ENCODE results near the gene FGR.
"Not testable (repeated sequence)": the region's sequence is repeated elsewhere in the genome, so short reads cannot be mapped to it uniquely, and the experiment has no call there.

FGR gene

GRCh38 chr1:27626031-27626935, 8.7 kb downstream of the FGR start:
- Histone ChIP-seq H3K27me3 (ENCODE audit: control insufficient read depth, insufficient read depth, low read length) (no peaks in the 10 kb centered on the region), H3K27ac (ENCODE audit: low read length) (no peak overlapping the region), H3K4me3 (ENCODE audit: low read length) (no peak overlapping the region), H3K36me3 (ENCODE audit: control insufficient read depth, insufficient read depth, low read length) (no peaks in the 10 kb centered on the region), H3K4me1 (ENCODE audit: control insufficient read depth, insufficient read depth, low read length) (peaks cover 9% of the 10 kb centered on the region), H3K9me3 (ENCODE audit: control insufficient read depth, insufficient read depth, low read length) (no peaks in the 10 kb centered on the region)
- no peak for DNase-seq (ENCODE audit: low read depth, low spot score)
- WGBS (ENCODE audit: insufficient coverage, insufficient read length): no CpG with 5 or more reads among the region's 11 CpGs

GRCh38 chr1:27624467-27625178, 10.4 kb downstream of the FGR start:
- H3K9me3 ChIP-seq (ENCODE audit: control insufficient read depth, insufficient read depth, low read length): no peaks in the 10 kb centered on the region
- H3K4me3 ChIP-seq (ENCODE audit: low read length): no peak overlapping the region
- no CpG with 5 or more reads among the region's 7 CpGs for WGBS (ENCODE audit: insufficient coverage, insufficient read length)
- no peak overlapping the region for H3K27ac ChIP-seq (ENCODE audit: low read length)
- no peaks in the 10 kb centered on the region for H3K36me3 ChIP-seq (ENCODE audit: control insufficient read depth, insufficient read depth, low read length)
- peaks cover 7% of the 10 kb centered on the region for H3K4me1 ChIP-seq (ENCODE audit: control insufficient read depth, insufficient read depth, low read length)
- no peak for DNase-seq (ENCODE audit: low read depth, low spot score)
- no peaks in the 10 kb centered on the region for H3K27me3 ChIP-seq (ENCODE audit: control insufficient read depth, insufficient read depth, low read length)

GRCh38 chr1:27623327-27624212, 11.4 kb downstream of the FGR start:
- no CpG with 5 or more reads among the region's 13 CpGs for WGBS (ENCODE audit: insufficient coverage, insufficient read length)
- Histone ChIP-seq H3K27ac (ENCODE audit: low read length) (no peak overlapping the region), H3K36me3 (ENCODE audit: control insufficient read depth, insufficient read depth, low read length) (no peaks in the 10 kb centered on the region), H3K9me3 (ENCODE audit: control insufficient read depth, insufficient read depth, low read length) (no peaks in the 10 kb centered on the region), H3K27me3 (ENCODE audit: control insufficient read depth, insufficient read depth, low read length) (no peaks in the 10 kb centered on the region), H3K4me1 (ENCODE audit: control insufficient read depth, insufficient read depth, low read length) (peaks cover 6% of the 10 kb centered on the region), H3K4me3 (ENCODE audit: low read length) (no peak overlapping the region)
- DNase-seq (ENCODE audit: low read depth, low spot score): no peak

- WGBS (ENCODE audit: insufficient coverage, insufficient read length): no CpG with 5 or more reads among the region's 4 CpGs
- Histone ChIP-seq H3K4me1 (ENCODE audit: control insufficient read depth, insufficient read depth, low read length) (peaks cover 6% of the 10 kb centered on the region), H3K4me3 (ENCODE audit: low read length) (no peak overlapping the region), H3K36me3 (ENCODE audit: control insufficient read depth, insufficient read depth, low read length) (no peaks in the 10 kb centered on the region), H3K9me3 (ENCODE audit: control insufficient read depth, insufficient read depth, low read length) (no peaks in the 10 kb centered on the region), H3K27ac (ENCODE audit: low read length) (no peak overlapping the region), H3K27me3 (ENCODE audit: control insufficient read depth, insufficient read depth, low read length) (no peaks in the 10 kb centered on the region)
- DNase-seq (ENCODE audit: low read depth, low spot score): no peak
Measured at GRCh38 chr1:27622828-27623227, 12.2 kb downstream of the FGR start.

- DNase-seq (ENCODE audit: low read depth, low spot score): no peak
- peaks cover 7% of the 10 kb centered on the region for H3K4me1 ChIP-seq (ENCODE audit: control insufficient read depth, insufficient read depth, low read length)
- no peak overlapping the region for H3K4me3 ChIP-seq (ENCODE audit: low read length)
- no peaks in the 10 kb centered on the region for H3K9me3 ChIP-seq (ENCODE audit: control insufficient read depth, insufficient read depth, low read length)
- H3K27ac ChIP-seq (ENCODE audit: low read length): no peak overlapping the region
- WGBS (ENCODE audit: insufficient coverage, insufficient read length): no CpG with 5 or more reads among the region's 7 CpGs
- H3K27me3 ChIP-seq (ENCODE audit: control insufficient read depth, insufficient read depth, low read length): no peaks in the 10 kb centered on the region
- no peaks in the 10 kb centered on the region for H3K36me3 ChIP-seq (ENCODE audit: control insufficient read depth, insufficient read depth, low read length)
Measured at GRCh38 chr1:27621051-27621920, 13.7 kb downstream of the FGR start.

GRCh38 chr1:27619782-27620438, 15.1 kb downstream of the FGR start:
- not testable (repeated sequence) for H3K9me3 ChIP-seq (ENCODE audit: control insufficient read depth, insufficient read depth, low read length); H3K27me3 ChIP-seq (ENCODE audit: control insufficient read depth, insufficient read depth, low read length); DNase-seq (ENCODE audit: low read depth, low spot score); H3K36me3 ChIP-seq (ENCODE audit: control insufficient read depth, insufficient read depth, low read length); H3K27ac ChIP-seq (ENCODE audit: low read length); H3K4me3 ChIP-seq (ENCODE audit: low read length)
- no CpG with 5 or more reads among the region's 7 CpGs for WGBS (ENCODE audit: insufficient coverage, insufficient read length)
- peaks cover 11% of the 10 kb centered on the region for H3K4me1 ChIP-seq (ENCODE audit: control insufficient read depth, insufficient read depth, low read length)

- no peaks in the 10 kb centered on the region for H3K9me3 ChIP-seq (ENCODE audit: control insufficient read depth, insufficient read depth, low read length)
- no peak overlapping the region for H3K4me3 ChIP-seq (ENCODE audit: low read length)
- no peaks in the 10 kb centered on the region for H3K36me3 ChIP-seq (ENCODE audit: control insufficient read depth, insufficient read depth, low read length)
- H3K27ac ChIP-seq (ENCODE audit: low read length): no peak overlapping the region
- no peak for DNase-seq (ENCODE audit: low read depth, low spot score)
- H3K4me1 ChIP-seq (ENCODE audit: control insufficient read depth, insufficient read depth, low read length): peaks cover 13% of the 10 kb centered on the region
- H3K27me3 ChIP-seq (ENCODE audit: control insufficient read depth, insufficient read depth, low read length): no peaks in the 10 kb centered on the region
- 100% methylated on average over 1 of the region's 14 CpGs for WGBS (ENCODE audit: insufficient coverage, insufficient read length)
Measured at GRCh38 chr1:27618341-27619082, 16.5 kb downstream of the FGR start.

- no peaks in the 10 kb centered on the region for H3K9me3 ChIP-seq (ENCODE audit: control insufficient read depth, insufficient read depth, low read length)
- no peak overlapping the region for H3K4me3 ChIP-seq (ENCODE audit: low read length)
- peaks cover 10% of the 10 kb centered on the region for H3K4me1 ChIP-seq (ENCODE audit: control insufficient read depth, insufficient read depth, low read length)
- no peaks in the 10 kb centered on the region for H3K27me3 ChIP-seq (ENCODE audit: control insufficient read depth, insufficient read depth, low read length)
- H3K27ac ChIP-seq (ENCODE audit: low read length): no peak overlapping the region
- H3K36me3 ChIP-seq (ENCODE audit: control insufficient read depth, insufficient read depth, low read length): no peaks in the 10 kb centered on the region
- no CpG with 5 or more reads among the region's 2 CpGs for WGBS (ENCODE audit: insufficient coverage, insufficient read length)
- DNase-seq (ENCODE audit: low read depth, low spot score): no peak
Measured at GRCh38 chr1:27617420-27617819, 17.6 kb downstream of the FGR start.

GRCh38 chr1:27616441-27616840, 18.5 kb downstream of the FGR start:
- Histone ChIP-seq H3K27me3 (ENCODE audit: control insufficient read depth, insufficient read depth, low read length) (no peaks in the 10 kb centered on the region), H3K9me3 (ENCODE audit: control insufficient read depth, insufficient read depth, low read length) (no peaks in the 10 kb centered on the region), H3K4me1 (ENCODE audit: control insufficient read depth, insufficient read depth, low read length) (peaks cover 8% of the 10 kb centered on the region), H3K4me3 (ENCODE audit: low read length) (no peak overlapping the region), H3K36me3 (ENCODE audit: control insufficient read depth, insufficient read depth, low read length) (no peaks in the 10 kb centered on the region), H3K27ac (ENCODE audit: low read length) (no peak overlapping the region)
- no CpG with 5 or more reads among the region's 2 CpGs for WGBS (ENCODE audit: insufficient coverage, insufficient read length)
- DNase-seq (ENCODE audit: low read depth, low spot score): no peak

Measured in iPS DF 6.9 (cell line).